ENCODE results near the gene ATP6V1B1. TPM values are rescaled to one million over a fixed set of nuclear protein-coding genes. Genes with fewer than 3 reads are reported as not detected.

ATP6V1B1 gene
- total RNA-seq, 4 donors from 2014 or later: 22.7 to 66.9 (median 39.5) TPM

DNA sequence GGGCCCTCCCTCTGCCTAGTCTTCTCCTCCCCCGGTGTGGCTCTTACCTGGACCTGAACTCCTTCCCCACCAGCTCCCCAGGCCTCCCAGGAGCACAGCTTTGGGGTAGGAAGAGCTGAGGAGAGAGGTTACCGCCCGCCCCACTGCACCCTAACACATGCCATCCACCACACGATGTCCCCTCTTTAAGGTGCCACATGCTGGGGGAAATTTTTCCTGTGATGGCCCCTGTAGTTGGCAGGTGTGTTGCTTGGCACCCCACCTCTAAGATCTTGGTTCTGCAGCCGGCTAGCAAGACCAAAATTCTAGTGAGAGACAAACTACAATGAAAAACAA lies 65.9 kb downstream of the ATP6V1B1 start:
- no peak overlapping the region for H3K27ac ChIP-seq
- DNase-seq (ENCODE audit: low spot score in 2 of 2): no peak
- H3K4me1 ChIP-seq: peaks cover 7% of the 10 kb centered on the region
- H3K36me3 ChIP-seq: no peaks in the 10 kb centered on the region
- no peak overlapping the region for H3K4me3 ChIP-seq
- H3K9me3 ChIP-seq: no peaks in the 10 kb centered on the region
- TF ChIP-seq POLR2AphosphoS5 (IDR thresholded peaks at IDR 0.05) (no peak), EP300 (IDR thresholded peaks at IDR 0.05) (no peak), POLR2A (IDR thresholded peaks at IDR 0.05) (no peak)
- TF ChIP-seq, protein P1, sequence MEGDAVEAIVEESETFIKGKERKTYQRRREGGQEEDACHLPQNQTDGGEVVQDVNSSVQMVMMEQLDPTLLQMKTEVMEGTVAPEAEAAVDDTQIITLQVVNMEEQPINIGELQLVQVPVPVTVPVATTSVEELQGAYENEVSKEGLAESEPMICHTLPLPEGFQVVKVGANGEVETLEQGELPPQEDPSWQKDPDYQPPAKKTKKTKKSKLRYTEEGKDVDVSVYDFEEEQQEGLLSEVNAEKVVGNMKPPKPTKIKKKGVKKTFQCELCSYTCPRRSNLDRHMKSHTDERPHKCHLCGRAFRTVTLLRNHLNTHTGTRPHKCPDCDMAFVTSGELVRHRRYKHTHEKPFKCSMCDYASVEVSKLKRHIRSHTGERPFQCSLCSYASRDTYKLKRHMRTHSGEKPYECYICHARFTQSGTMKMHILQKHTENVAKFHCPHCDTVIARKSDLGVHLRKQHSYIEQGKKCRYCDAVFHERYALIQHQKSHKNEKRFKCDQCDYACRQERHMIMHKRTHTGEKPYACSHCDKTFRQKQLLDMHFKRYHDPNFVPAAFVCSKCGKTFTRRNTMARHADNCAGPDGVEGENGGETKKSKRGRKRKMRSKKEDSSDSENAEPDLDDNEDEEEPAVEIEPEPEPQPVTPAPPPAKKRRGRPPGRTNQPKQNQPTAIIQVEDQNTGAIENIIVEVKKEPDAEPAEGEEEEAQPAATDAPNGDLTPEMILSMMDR (IDR thresholded peaks at IDR 0.05): no peak
- no peaks in the 10 kb centered on the region for H3K27me3 ChIP-seq
- WGBS: 79% methylated on average over 5 of the region's 5 CpGs

DNA sequence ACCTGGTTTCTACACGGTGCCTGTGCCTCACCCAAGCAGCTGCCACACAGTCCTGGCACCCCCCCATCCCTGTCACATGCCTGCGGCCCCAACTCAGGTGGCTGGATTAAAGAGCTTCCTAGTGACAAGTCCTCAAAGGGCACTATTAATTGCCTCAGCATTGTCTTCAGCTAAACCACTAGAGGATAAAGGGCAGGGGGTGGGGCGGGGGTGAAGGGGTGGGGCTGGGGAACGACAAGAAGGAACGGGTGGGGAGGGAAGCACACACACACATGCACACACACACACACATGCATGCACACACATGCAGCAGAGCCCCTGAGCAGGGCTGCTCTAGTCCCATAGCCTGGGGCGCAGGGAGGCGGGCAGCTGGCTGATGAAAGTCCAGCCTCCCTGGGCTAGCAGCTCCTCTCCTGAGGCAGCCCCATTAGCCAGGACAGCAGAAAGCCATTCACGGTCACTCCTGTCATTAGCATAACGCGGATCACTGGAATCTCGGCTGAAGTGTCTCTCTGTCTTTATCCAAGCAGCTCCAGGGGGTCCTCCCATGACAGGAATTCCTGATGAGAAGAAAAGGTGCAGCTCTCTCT lies 66.4 kb downstream of the ATP6V1B1 start:
- TF ChIP-seq, protein P1 (IDR thresholded peaks at IDR 0.05): no peak
- no peak for TF ChIP-seq POLR2A (IDR thresholded peaks at IDR 0.05)
- no peak for TF ChIP-seq POLR2AphosphoS5 (IDR thresholded peaks at IDR 0.05)
- no peak for TF ChIP-seq EP300 (IDR thresholded peaks at IDR 0.05)
- Histone ChIP-seq H3K27ac (no peak overlapping the region), H3K4me1 (peaks cover 7% of the 10 kb centered on the region), H3K9me3 (no peaks in the 10 kb centered on the region), H3K4me3 (no peak overlapping the region), H3K36me3 (no peaks in the 10 kb centered on the region), H3K27me3 (no peaks in the 10 kb centered on the region)
- 34% methylated on average over 9 of the region's 11 CpGs for WGBS
- DNase-seq (ENCODE audit: low spot score in 2 of 2): peak in 1 of 2 donors; percentile 54

DNA sequence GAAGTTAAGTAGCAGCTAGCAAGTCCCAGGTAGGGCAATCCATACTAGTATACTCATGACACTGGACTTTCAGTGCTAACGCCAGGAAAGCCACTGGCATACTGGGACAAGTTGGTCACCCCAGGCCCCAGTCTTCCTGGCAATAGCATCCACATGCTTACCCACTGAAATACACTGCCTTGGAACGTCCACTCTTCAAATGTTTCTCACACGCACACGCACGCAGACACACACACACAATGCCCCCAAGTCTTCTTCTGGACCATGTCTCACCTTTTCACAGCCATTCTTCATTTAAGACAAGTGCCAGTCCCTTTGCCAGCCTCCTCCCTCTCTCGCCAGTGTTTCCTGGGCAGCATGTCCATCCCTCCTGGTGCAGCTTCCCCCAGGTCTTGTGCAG lies 67.7 kb downstream of the ATP6V1B1 start:
- Histone ChIP-seq H3K36me3 (no peaks in the 10 kb centered on the region), H3K9me3 (no peaks in the 10 kb centered on the region), H3K27ac (no peak overlapping the region), H3K27me3 (no peaks in the 10 kb centered on the region), H3K4me3 (no peak overlapping the region), H3K4me1 (peaks cover 7% of the 10 kb centered on the region)
- 87% methylated on average over 5 of the region's 6 CpGs for WGBS
- TF ChIP-seq POLR2AphosphoS5 (IDR thresholded peaks at IDR 0.05) (no peak), EP300 (IDR thresholded peaks at IDR 0.05) (no peak), POLR2A (IDR thresholded peaks at IDR 0.05) (no peak)
- TF ChIP-seq, protein P1 (IDR thresholded peaks at IDR 0.05): no peak
- DNase-seq (ENCODE audit: low spot score in 2 of 2): peak in 1 of 2 donors; percentile 36

DNA sequence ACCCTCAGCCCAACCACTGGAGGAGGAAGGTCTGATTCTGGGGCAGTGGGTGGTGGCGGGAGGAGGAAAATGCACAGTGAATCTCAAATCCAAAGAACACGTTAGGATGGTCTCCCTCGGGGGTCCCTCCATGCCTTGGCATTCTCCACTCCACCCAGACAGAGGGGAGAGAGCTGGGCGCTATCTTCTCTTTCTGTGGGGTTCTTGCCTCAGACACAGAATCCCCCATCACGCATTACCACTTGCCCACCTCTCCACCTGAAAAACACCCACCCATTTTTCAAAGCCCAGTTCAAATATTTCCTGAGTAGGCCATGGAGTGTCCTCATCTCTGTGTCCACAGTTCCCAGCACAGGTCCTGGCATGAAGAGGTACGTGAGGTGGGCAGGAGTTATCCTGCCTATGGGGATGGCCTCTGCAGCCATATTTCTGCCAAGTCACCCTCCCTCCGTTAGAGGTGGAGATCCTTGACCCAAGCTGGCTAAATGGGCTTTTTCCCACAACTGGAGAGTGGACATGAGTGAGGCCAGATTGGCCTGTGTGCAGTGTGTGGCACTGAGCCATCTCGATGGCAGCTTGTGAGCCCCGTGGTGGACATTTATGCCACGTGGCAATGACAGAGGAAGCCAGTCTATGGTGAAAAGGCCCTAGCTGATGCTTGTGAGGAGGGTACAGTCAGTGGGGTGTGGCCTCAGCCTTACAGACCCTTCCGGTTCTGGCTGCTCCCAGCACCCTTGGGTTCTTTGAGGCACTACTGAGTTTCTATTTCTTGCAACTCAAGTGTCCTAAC lies 68.5 kb downstream of the ATP6V1B1 start:
- no peaks in the 10 kb centered on the region for H3K9me3 ChIP-seq
- H3K36me3 ChIP-seq: no peaks in the 10 kb centered on the region
- peaks cover 3% of the 10 kb centered on the region for H3K27me3 ChIP-seq
- H3K4me1 ChIP-seq: peaks cover 7% of the 10 kb centered on the region
- 70% methylated on average over 9 of the region's 11 CpGs for WGBS
- DNase-seq (ENCODE audit: low spot score in 2 of 2): peak in 1 of 2 donors; percentile 36
- H3K4me3 ChIP-seq: no peak overlapping the region
- TF ChIP-seq POLR2A (IDR thresholded peaks at IDR 0.05): no peak
- TF ChIP-seq, protein P1 (IDR thresholded peaks at IDR 0.05): no peak
- no peak for TF ChIP-seq POLR2AphosphoS5 (IDR thresholded peaks at IDR 0.05)
- TF ChIP-seq EP300 (IDR thresholded peaks at IDR 0.05): no peak
- H3K27ac ChIP-seq: no peak overlapping the region

DNA sequence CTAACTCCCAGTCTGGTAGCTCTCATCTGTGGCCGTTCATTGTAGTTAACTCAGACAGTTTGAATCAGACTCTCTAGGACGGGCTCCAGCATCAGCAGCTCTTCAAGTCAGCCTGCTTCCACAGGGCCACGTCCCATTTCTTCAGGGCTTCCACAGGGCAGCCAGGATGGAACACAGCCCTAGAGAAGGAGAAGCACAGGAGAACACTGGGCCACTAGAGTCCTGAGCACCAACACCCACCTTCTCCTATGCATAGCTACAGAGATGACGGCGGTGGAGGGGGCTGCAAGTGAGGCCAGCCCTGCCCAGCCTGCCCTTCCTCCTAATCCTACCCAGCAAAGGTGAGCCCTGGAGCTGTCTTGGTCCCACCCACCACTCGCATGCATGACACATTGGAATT lies 69.2 kb downstream of the ATP6V1B1 start:
- no peak overlapping the region for H3K4me3 ChIP-seq
- peaks cover 7% of the 10 kb centered on the region for H3K4me1 ChIP-seq
- H3K27me3 ChIP-seq: peaks cover 3% of the 10 kb centered on the region
- WGBS: 81% methylated on average over 6 of the region's 6 CpGs
- no peaks in the 10 kb centered on the region for H3K36me3 ChIP-seq
- no peaks in the 10 kb centered on the region for H3K9me3 ChIP-seq
- DNase-seq (ENCODE audit: low spot score in 2 of 2): no peak
- TF ChIP-seq EP300 (IDR thresholded peaks at IDR 0.05): no peak
- TF ChIP-seq POLR2AphosphoS5 (IDR thresholded peaks at IDR 0.05): no peak
- TF ChIP-seq, protein P1 (IDR thresholded peaks at IDR 0.05): no peak
- TF ChIP-seq POLR2A (IDR thresholded peaks at IDR 0.05): no peak
- no peak overlapping the region for H3K27ac ChIP-seq

Data from suprapubic skin (tissue), 4 donors.